Cerebellar nuclear complex (tissue), 1 donor: ENCODE results near the gene ORAI2.
"Not testable (repeated sequence)": the region's sequence is repeated elsewhere in the genome, so short reads cannot be mapped to it uniquely, and the experiment has no call there.

ENCODE experiments used
- DNase-seq, 2 experiments: peaks; one replicate each; lab custom pipeline; 2025; lab: John Stamatoyannopoulos, UW

The ORAI2 gene

GRCh38 chr7:102498321-102498720 lies 64.9 kb downstream of the ORAI2 start:
- DNase-seq, result not testable (repeated sequence)

GRCh38 chr7:102503141-102503540 lies 69.8 kb downstream of the ORAI2 start:
- DNase-seq, result not testable (repeated sequence)

GRCh38 chr7:102505298-102506185 lies 72.2 kb downstream of the ORAI2 start:
- DNase-seq, result not testable (repeated sequence)
